ENCODE measurements around the gene SCFD2.

The SCFD2 gene

DNA sequence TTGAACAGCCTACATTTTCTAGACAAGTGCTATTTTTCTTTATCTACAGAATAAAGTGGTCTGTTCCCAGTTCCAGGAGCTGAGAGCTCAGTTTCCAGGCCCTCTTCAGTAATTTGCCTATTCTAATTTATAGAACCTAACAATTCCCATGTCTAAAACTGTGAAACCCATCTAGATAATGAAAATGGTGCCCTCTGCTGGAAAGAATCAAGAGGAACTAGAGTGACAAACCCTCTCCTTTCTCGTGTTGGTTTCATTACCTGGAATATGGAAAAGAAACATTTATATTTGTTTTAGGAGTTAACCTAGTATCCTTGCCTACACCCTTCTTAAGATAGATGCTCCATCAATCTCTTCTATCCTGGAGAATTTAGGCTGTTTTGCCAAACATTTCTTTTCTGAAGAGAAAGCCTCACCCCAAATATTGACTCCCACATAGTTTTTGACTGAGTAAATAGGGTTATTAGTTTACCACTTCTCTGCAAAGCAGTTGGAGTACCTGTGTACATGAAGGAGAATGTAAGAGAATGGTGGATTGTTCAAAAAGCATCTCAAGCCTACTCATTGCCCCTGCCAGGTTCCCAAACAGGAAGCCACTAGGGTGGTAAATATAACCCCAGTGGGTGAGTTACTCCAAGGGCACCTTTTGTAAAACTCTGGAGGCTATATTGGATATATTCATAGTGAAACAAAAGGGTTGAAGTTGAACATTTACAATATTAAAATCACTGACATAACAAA, 382.1 kb downstream of the SCFD2 start:
- DNase-seq (ENCODE audit: low read depth in 1 of 2, low spot score in 1 of 2), result peak; percentile 4 to 25
- Histone ChIP-seq H3K27ac (replicated peaks) (no peak overlapping the region), H3K27me3 (ENCODE audit: insufficient read depth, poor library complexity, severe bottlenecking) (no peaks in the 10 kb centered on the region), H3K4me3 (replicated peaks; ENCODE audit: insufficient read depth, low read length) (no peak overlapping the region)
- no peak for TF ChIP-seq SPI1 (IDR thresholded peaks at IDR 0.05; ENCODE audit: borderline replicate concordance, low read depth)
- TF ChIP-seq, protein P1, sequence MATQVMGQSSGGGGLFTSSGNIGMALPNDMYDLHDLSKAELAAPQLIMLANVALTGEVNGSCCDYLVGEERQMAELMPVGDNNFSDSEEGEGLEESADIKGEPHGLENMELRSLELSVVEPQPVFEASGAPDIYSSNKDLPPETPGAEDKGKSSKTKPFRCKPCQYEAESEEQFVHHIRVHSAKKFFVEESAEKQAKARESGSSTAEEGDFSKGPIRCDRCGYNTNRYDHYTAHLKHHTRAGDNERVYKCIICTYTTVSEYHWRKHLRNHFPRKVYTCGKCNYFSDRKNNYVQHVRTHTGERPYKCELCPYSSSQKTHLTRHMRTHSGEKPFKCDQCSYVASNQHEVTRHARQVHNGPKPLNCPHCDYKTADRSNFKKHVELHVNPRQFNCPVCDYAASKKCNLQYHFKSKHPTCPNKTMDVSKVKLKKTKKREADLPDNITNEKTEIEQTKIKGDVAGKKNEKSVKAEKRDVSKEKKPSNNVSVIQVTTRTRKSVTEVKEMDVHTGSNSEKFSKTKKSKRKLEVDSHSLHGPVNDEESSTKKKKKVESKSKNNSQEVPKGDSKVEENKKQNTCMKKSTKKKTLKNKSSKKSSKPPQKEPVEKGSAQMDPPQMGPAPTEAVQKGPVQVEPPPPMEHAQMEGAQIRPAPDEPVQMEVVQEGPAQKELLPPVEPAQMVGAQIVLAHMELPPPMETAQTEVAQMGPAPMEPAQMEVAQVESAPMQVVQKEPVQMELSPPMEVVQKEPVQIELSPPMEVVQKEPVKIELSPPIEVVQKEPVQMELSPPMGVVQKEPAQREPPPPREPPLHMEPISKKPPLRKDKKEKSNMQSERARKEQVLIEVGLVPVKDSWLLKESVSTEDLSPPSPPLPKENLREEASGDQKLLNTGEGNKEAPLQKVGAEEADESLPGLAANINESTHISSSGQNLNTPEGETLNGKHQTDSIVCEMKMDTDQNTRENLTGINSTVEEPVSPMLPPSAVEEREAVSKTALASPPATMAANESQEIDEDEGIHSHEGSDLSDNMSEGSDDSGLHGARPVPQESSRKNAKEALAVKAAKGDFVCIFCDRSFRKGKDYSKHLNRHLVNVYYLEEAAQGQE (IDR thresholded peaks at IDR 0.05; ENCODE audit: insufficient replicate concordance, low read depth), result no peak
- TF ChIP-seq, protein P2, sequence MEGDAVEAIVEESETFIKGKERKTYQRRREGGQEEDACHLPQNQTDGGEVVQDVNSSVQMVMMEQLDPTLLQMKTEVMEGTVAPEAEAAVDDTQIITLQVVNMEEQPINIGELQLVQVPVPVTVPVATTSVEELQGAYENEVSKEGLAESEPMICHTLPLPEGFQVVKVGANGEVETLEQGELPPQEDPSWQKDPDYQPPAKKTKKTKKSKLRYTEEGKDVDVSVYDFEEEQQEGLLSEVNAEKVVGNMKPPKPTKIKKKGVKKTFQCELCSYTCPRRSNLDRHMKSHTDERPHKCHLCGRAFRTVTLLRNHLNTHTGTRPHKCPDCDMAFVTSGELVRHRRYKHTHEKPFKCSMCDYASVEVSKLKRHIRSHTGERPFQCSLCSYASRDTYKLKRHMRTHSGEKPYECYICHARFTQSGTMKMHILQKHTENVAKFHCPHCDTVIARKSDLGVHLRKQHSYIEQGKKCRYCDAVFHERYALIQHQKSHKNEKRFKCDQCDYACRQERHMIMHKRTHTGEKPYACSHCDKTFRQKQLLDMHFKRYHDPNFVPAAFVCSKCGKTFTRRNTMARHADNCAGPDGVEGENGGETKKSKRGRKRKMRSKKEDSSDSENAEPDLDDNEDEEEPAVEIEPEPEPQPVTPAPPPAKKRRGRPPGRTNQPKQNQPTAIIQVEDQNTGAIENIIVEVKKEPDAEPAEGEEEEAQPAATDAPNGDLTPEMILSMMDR (IDR thresholded peaks at IDR 0.05; ENCODE audit: insufficient read depth, low read length), result no peak

DNA sequence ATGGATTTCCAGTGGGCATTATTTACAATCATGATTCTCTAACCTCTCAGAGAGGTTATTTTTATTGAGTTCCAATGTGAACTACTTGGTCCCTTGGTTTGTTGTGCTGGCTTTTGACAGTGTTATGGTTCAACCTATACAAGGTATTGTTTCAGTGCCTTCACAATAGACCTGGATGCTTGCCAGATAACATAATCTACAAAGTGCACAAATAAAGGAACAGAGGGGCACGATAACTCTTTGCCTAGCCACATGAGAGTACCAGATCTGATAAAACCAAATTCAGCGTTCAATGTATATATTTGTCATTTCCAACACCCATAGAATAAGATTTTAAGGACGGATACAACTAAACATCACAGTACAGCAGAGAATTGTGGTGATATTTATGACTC, 382.9 kb downstream of the SCFD2 start:
- DNase-seq (ENCODE audit: low read depth in 1 of 2, low spot score in 1 of 2), result no peak
- Histone ChIP-seq H3K4me3 (replicated peaks; ENCODE audit: insufficient read depth, low read length) (no peak overlapping the region), H3K27ac (replicated peaks) (no peak overlapping the region), H3K27me3 (ENCODE audit: insufficient read depth, poor library complexity, severe bottlenecking) (no peaks in the 10 kb centered on the region)
- TF ChIP-seq, protein P1 (IDR thresholded peaks at IDR 0.05; ENCODE audit: insufficient replicate concordance, low read depth), result no peak
- TF ChIP-seq, protein P2 (IDR thresholded peaks at IDR 0.05; ENCODE audit: insufficient read depth, low read length), result no peak
- TF ChIP-seq GABPA (IDR thresholded peaks at IDR 0.05; ENCODE audit: low read depth) (no peak), POLR2AphosphoS5 (IDR thresholded peaks at IDR 0.05; ENCODE audit: low read depth) (no peak), SPI1 (IDR thresholded peaks at IDR 0.05; ENCODE audit: borderline replicate concordance, low read depth) (no peak)

DNA sequence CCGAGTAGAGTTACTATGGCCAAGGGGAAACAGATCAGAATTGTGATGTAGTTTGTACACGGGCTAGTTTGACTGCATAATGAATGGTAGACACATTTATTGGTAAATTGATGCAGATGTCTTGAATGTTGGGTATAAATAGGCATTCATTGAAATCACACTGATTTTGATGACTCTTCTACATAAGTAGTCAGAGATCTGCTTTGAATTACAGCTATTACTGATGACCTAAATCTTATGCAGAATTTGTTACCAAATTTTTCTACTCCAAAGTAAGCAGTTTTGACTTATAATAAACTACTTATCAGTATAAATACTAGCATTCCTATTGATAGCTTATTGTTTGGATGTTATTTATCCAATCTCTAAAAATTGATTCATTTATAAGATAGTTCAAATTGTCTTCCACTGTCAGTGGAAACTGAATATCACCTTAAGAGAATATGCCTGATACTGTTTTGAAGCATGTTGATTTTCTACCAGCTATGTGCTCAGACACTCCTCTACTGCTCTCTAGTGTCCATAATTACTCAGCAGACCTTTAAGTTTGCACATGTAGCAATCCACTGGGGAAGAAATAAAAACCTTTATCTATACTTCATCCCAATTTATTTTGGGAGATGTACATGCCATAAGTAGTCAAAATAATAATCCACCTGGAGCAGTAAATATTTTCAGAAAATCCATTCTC, 383.5 kb downstream of the SCFD2 start:
- DNase-seq (ENCODE audit: low read depth in 1 of 2, low spot score in 1 of 2), result no peak
- no peak overlapping the region for H3K27ac ChIP-seq (replicated peaks)
- H3K27me3 ChIP-seq (ENCODE audit: insufficient read depth, poor library complexity, severe bottlenecking), result no peaks in the 10 kb centered on the region
- TF ChIP-seq, protein P1 (IDR thresholded peaks at IDR 0.05; ENCODE audit: insufficient replicate concordance, low read depth), result no peak
- TF ChIP-seq SPI1 (IDR thresholded peaks at IDR 0.05; ENCODE audit: borderline replicate concordance, low read depth) (no peak), GABPA (IDR thresholded peaks at IDR 0.05; ENCODE audit: low read depth) (no peak), POLR2AphosphoS5 (IDR thresholded peaks at IDR 0.05; ENCODE audit: low read depth) (no peak)
- TF ChIP-seq, protein P2 (IDR thresholded peaks at IDR 0.05; ENCODE audit: insufficient read depth, low read length), result peak; percentile 7
- no peak overlapping the region for H3K4me3 ChIP-seq (replicated peaks; ENCODE audit: insufficient read depth, low read length)

Measured in HL-60 (cell line).